Measurements from ENCODE around the gene HDGFL3.

Gene HDGFL3

DNA sequence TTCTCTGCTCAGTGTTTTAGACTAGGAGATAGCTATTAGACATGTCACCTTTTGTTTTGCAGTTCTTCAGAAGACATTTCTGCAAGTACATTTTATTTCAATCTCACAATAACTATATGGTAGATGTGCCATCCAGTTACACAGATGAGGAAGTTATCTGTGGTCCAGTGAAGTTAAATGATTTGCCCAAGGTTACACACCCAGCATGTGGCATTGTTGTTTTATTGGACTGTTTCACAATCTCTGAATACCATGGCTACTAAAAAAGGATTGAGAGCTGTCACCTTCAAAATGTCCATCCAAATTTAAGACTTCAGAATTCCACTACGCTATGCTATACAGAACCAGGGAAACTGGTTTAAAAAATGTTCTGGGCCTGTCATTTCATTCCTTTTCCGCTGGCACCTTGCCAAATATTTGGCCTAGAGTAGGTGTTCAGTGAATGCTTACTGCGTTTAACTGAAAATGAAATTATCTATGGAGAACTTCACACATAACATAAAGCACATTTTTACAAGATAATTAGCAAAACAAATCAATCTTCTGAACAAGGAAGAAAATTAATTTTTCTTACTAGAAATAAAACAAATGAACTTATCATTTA, 80.0 kb downstream of the HDGFL3 start:
- no peaks in the 10 kb centered on the region for H3K27me3 ChIP-seq (ENCODE audit: insufficient read depth, insufficient read length)
- no peak for TF ChIP-seq ZNF274 (IDR thresholded peaks at IDR 0.05; ENCODE audit: low read depth, low read length)
- no peak for TF ChIP-seq SUZ12 (IDR thresholded peaks at IDR 0.05; ENCODE audit: extremely low read depth, insufficient read depth, insufficient read length)
- H3K9ac ChIP-seq (ENCODE audit: insufficient read length, low read depth) = no peak overlapping the region
- DNase-seq (ENCODE audit: low read depth, low spot score) = no peak
- H3K4me3 ChIP-seq (ENCODE audit: insufficient read length, low read depth) = no peak overlapping the region
- no peaks in the 10 kb centered on the region for H3K9me3 ChIP-seq (ENCODE audit: insufficient read depth, low read length)
- no peaks in the 10 kb centered on the region for H3K4me1 ChIP-seq (ENCODE audit: insufficient read depth, insufficient read length)
- peaks cover 2% of the 10 kb centered on the region for H3K36me3 ChIP-seq (ENCODE audit: insufficient read depth, insufficient read length, low read length)

DNA sequence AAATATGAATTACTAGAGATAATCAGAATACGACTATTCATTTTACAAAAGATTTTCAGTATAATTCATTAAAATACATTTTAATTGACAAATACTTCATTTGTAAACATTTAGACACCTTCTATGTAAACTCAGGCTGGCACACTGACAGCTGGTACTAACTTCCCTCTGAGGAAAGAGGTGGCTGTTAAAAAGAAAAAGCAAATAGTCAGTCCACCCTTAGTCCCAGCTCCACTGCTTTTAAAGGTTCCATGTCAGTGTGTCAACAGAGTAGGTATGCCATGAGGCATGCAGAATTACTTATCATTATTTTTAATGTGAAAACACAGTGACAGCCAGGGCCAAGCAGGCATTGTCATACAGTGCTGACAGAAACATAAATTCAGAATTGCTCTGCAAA, 84.1 kb downstream of the HDGFL3 start:
- DNase-seq (ENCODE audit: low read depth, low spot score) = no peak

DNA sequence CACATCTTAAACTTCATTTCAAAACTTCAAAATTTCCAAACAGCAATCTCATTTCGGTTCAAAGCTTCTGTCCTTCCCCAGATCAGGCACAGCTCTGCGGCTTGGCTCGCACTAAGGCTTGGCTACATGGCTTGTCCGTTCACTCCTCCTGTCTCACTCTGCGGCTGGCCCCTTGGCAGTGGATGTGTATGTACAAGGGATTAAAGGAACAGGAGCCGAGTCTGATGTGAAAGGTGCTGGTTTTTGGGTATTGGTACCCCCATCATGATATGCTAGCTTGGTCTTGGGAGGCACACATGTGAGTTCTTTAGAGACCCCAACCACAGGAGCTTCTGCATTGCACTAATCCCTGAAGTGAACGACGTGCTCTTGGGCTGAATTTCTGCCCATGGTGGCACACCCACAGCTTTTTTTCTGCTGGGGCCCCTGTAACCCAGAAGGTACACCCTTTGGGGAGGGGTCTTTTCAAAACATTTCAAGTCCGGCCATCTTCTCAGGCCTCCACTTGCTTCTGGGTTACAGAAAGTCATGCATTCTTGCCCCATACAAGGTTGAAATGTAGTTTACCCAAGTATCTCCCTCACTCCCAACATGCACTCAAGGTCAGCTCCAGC, 87.5 kb downstream of the HDGFL3 start:
- Histone ChIP-seq H3K9ac (ENCODE audit: insufficient read length, low read depth) (no peak overlapping the region), H3K4me3 (ENCODE audit: insufficient read length, low read depth) (no peak overlapping the region), H3K4me1 (ENCODE audit: insufficient read depth, insufficient read length) (no peaks in the 10 kb centered on the region), H3K9me3 (ENCODE audit: insufficient read depth, low read length) (no peaks in the 10 kb centered on the region), H3K36me3 (ENCODE audit: insufficient read depth, insufficient read length, low read length) (no peaks in the 10 kb centered on the region), H3K27me3 (ENCODE audit: insufficient read depth, insufficient read length) (no peaks in the 10 kb centered on the region)
- no peak for DNase-seq (ENCODE audit: low read depth, low spot score)
- no peak for TF ChIP-seq ZNF274 (IDR thresholded peaks at IDR 0.05; ENCODE audit: low read depth, low read length)
- TF ChIP-seq YY1 (IDR thresholded peaks at IDR 0.05; ENCODE audit: insufficient read depth, insufficient read length) = no peak
- TF ChIP-seq SUZ12 (IDR thresholded peaks at IDR 0.05; ENCODE audit: extremely low read depth, insufficient read depth, insufficient read length) = no peak

More for the DNA sequence above, 84.1 kb downstream of the HDGFL3 start:
- Histone ChIP-seq H3K27me3 (ENCODE audit: insufficient read depth, insufficient read length) (no peaks in the 10 kb centered on the region), H3K4me3 (ENCODE audit: insufficient read length, low read depth) (no peak overlapping the region), H3K9me3 (ENCODE audit: insufficient read depth, low read length) (no peaks in the 10 kb centered on the region), H3K9ac (ENCODE audit: insufficient read length, low read depth) (no peak overlapping the region), H3K36me3 (ENCODE audit: insufficient read depth, insufficient read length, low read length) (no peaks in the 10 kb centered on the region), H3K4me1 (ENCODE audit: insufficient read depth, insufficient read length) (no peaks in the 10 kb centered on the region)
- TF ChIP-seq SUZ12 (IDR thresholded peaks at IDR 0.05; ENCODE audit: extremely low read depth, insufficient read depth, insufficient read length) (no peak), ZNF274 (IDR thresholded peaks at IDR 0.05; ENCODE audit: low read depth, low read length) (no peak), YY1 (IDR thresholded peaks at IDR 0.05; ENCODE audit: insufficient read depth, insufficient read length) (no peak)

DNA sequence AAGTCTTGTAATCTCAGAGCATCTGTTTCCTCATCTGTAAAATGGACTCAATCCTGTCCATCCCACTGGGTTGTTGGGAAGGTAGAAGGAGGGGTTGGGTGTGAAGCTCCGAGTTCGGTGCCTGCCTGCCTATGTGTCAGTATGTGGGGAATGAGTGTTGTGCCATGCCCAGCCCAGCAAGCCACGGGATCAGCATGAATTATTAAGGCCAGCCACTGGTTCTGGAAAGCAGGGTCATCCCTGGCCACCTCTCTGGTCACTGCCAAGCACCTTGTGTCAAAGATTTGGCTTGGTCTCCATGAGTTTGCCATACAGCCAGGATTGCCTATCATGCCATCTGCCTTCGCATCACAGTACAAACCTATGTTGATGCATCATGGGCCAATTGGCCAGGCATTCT, 88.7 kb downstream of the HDGFL3 start:
- Histone ChIP-seq H3K27me3 (ENCODE audit: insufficient read depth, insufficient read length) (no peaks in the 10 kb centered on the region), H3K4me1 (ENCODE audit: insufficient read depth, insufficient read length) (no peaks in the 10 kb centered on the region), H3K9me3 (ENCODE audit: insufficient read depth, low read length) (no peaks in the 10 kb centered on the region), H3K4me3 (ENCODE audit: insufficient read length, low read depth) (no peak overlapping the region), H3K9ac (ENCODE audit: insufficient read length, low read depth) (no peak overlapping the region), H3K36me3 (ENCODE audit: insufficient read depth, insufficient read length, low read length) (no peaks in the 10 kb centered on the region)
- TF ChIP-seq YY1 (IDR thresholded peaks at IDR 0.05; ENCODE audit: insufficient read depth, insufficient read length) (no peak), ZNF274 (IDR thresholded peaks at IDR 0.05; ENCODE audit: low read depth, low read length) (no peak)
- DNase-seq (ENCODE audit: low read depth, low spot score) = no peak

DNA sequence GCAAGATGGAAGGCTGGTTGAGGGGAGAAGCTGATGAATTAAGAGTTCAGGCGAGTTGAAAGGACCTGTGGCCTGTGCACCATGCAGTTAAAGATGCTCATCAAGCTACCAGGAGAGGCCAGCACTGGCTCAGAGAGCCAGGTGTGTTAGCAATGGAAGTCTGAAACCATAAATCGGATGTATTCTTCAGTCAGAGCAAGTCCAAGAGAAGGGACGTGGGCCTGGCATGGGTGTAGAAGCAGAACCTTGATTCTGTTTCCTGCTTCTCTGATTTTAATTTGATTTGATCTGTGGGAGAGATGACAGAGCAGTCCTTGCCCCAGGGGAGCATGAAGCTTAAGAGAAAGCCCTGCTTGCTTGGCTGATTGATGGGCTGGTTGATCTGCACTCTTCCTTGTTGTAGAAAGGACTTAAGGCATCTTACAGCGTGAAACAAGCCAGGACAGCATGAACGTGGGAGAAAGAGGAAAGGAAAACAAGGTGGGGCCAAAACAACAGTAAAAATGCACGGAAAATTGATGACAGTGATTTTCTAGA, 89.3 kb downstream of the HDGFL3 start:
- Histone ChIP-seq H3K27me3 (ENCODE audit: insufficient read depth, insufficient read length) (no peaks in the 10 kb centered on the region), H3K4me3 (ENCODE audit: insufficient read length, low read depth) (no peak overlapping the region), H3K9ac (ENCODE audit: insufficient read length, low read depth) (no peak overlapping the region), H3K4me1 (ENCODE audit: insufficient read depth, insufficient read length) (no peaks in the 10 kb centered on the region), H3K36me3 (ENCODE audit: insufficient read depth, insufficient read length, low read length) (no peaks in the 10 kb centered on the region), H3K9me3 (ENCODE audit: insufficient read depth, low read length) (no peaks in the 10 kb centered on the region)
- no peak for TF ChIP-seq YY1 (IDR thresholded peaks at IDR 0.05; ENCODE audit: insufficient read depth, insufficient read length)
- TF ChIP-seq ZNF274 (IDR thresholded peaks at IDR 0.05; ENCODE audit: low read depth, low read length) = no peak
- no peak for TF ChIP-seq SUZ12 (IDR thresholded peaks at IDR 0.05; ENCODE audit: extremely low read depth, insufficient read depth, insufficient read length)
- no peak for DNase-seq (ENCODE audit: low read depth, low spot score)

DNA sequence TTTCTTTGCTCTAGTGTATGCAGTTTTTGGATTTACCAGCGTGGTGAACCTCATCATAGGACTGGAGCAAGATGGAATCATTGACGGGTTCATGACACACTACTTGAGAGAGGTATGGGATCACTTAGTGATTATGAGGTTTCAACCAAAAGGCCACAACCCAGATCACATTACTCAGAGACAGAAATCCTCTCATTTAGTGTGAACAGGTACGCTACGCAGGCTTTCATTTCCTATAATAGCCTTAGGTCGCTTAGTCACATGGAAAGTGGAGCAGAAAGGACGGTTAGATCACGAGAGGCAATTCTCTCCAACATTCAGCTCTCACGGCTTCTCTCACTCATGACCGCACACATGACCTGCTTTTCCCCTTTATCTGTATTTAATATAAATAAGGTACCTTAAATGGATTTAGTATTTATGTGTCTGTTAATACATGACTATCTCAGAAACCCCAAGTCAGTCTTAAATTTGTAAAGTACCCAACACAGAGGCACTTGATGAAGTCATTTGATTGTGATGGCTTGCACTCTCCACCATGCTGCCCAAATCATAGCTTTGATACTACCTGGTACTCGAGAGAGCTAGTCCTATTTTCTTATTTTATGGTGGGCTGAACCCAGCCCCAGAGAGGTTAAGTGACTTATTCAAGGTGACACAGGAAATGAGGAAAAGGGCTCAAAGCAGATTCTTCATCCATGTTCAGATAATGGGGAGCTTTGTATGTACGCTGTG, 91.6 kb downstream of the HDGFL3 start:
- H3K9ac ChIP-seq (ENCODE audit: insufficient read length, low read depth) = no peak overlapping the region
- no peaks in the 10 kb centered on the region for H3K4me1 ChIP-seq (ENCODE audit: insufficient read depth, insufficient read length)
- DNase-seq (ENCODE audit: low read depth, low spot score) = no peak
- no peak for TF ChIP-seq ZNF274 (IDR thresholded peaks at IDR 0.05; ENCODE audit: low read depth, low read length)
- no peak for TF ChIP-seq YY1 (IDR thresholded peaks at IDR 0.05; ENCODE audit: insufficient read depth, insufficient read length)
- no peaks in the 10 kb centered on the region for H3K36me3 ChIP-seq (ENCODE audit: insufficient read depth, insufficient read length, low read length)
- H3K4me3 ChIP-seq (ENCODE audit: insufficient read length, low read depth) = no peak overlapping the region
- H3K9me3 ChIP-seq (ENCODE audit: insufficient read depth, low read length) = peaks cover 7% of the 10 kb centered on the region; the same call in 1 of the 2 replicates
- no peaks in the 10 kb centered on the region for H3K27me3 ChIP-seq (ENCODE audit: insufficient read depth, insufficient read length)

DNA sequence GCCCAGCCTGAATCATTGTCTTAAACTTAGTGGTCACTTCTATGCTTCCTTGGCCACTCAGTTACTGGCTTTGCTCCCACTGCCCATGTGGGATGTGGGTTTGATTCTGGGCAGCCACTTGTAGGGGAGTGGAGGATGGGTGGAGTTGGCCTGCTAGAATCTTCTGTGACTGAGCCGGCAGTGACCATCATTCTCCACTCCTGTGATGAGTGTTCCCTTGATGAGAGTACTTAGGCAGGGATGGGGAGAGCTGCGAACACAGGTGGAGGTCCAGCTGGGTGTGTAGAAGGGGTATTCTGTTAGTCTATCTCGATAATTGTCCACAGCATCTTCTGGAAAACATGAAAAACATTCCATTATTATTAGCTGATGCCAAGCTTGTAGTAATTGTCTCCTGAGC, 92.2 kb downstream of the HDGFL3 start:
- Histone ChIP-seq H3K9me3 (ENCODE audit: insufficient read depth, low read length) (peaks cover 7% of the 10 kb centered on the region; the same call in 1 of the 2 replicates), H3K4me1 (ENCODE audit: insufficient read depth, insufficient read length) (no peaks in the 10 kb centered on the region), H3K4me3 (ENCODE audit: insufficient read length, low read depth) (no peak overlapping the region), H3K27me3 (ENCODE audit: insufficient read depth, insufficient read length) (peaks cover 3% of the 10 kb centered on the region), H3K9ac (ENCODE audit: insufficient read length, low read depth) (no peak overlapping the region), H3K36me3 (ENCODE audit: insufficient read depth, insufficient read length, low read length) (no peaks in the 10 kb centered on the region)
- TF ChIP-seq YY1 (IDR thresholded peaks at IDR 0.05; ENCODE audit: insufficient read depth, insufficient read length) (no peak), ZNF274 (IDR thresholded peaks at IDR 0.05; ENCODE audit: low read depth, low read length) (no peak), SUZ12 (IDR thresholded peaks at IDR 0.05; ENCODE audit: extremely low read depth, insufficient read depth, insufficient read length) (no peak)
- no peak for DNase-seq (ENCODE audit: low read depth, low spot score)
